ENCODE data around the gene EYA2. TPM values are rescaled to one million over a fixed set of nuclear protein-coding genes. Genes with fewer than 3 reads are reported as not detected.

The EYA2 gene
- total and polyA plus RNA-seq, 2 donors (not counting 3 experiments of a cell fraction or from before 2014, with no cell fraction given) = not detected

GRCh38 chr20:46900826-46901225, 6.2 kb downstream of the EYA2 start:
- FAIRE-seq (no peak), DNase-seq (ENCODE audit: low read depth, low spot score) (no peak)
- Histone ChIP-seq H3K79me2 (ENCODE audit: control insufficient read depth, insufficient read depth, low read length) (no peaks in the 10 kb centered on the region), H3K27ac (ENCODE audit: insufficient read depth, low read depth, low read length) (no peak overlapping the region), H4K20me1 (replicated peaks; ENCODE audit: control insufficient read depth, extremely low read depth, insufficient read depth, low read length) (no peaks in the 10 kb centered on the region), H3K9me1 (replicated peaks; ENCODE audit: control insufficient read depth, extremely low read depth, insufficient read depth, low read length) (no peaks in the 10 kb centered on the region), H3K4me3 (replicated peaks in 1 of 3; ENCODE audit: insufficient read depth in 1 of 3, low read depth in 1 of 3, low read length in 3 of 3) (no peak overlapping the region), H3K4me1 (ENCODE audit: control insufficient read depth, extremely low read depth, insufficient read depth, low read length) (no peaks in the 10 kb centered on the region), H3K9me3 (replicated peaks; ENCODE audit: control insufficient read depth, insufficient read depth, low read length) (no peaks in the 10 kb centered on the region), H3K4me2 (ENCODE audit: insufficient read depth, low read length) (no peak overlapping the region), H3K36me3 (ENCODE audit: control insufficient read depth in 2 of 2, extremely low read depth in 1 of 2, insufficient read depth in 2 of 2, low read length in 2 of 2) (no peaks in the 10 kb centered on the region), H3K27me3 (ENCODE audit: control insufficient read depth in 2 of 2, insufficient read depth in 2 of 2, low read length in 2 of 2) (peaks cover 12 to 15% of the 10 kb centered on the region in 2 experiments), H3K9ac (replicated peaks; ENCODE audit: extremely low read depth, insufficient read depth, low read length) (no peak overlapping the region), H2AFZ (ENCODE audit: low read depth, low read length) (no peak overlapping the region)
- intact Hi-C loops (cut with micrococcal nuclease) = no loop called here
- no TSS peak for BruUV-seq (replicated peaks)
- TF ChIP-seq GATA2 (IDR thresholded peaks at IDR 0.05; ENCODE audit: insufficient read depth, insufficient read length, low read depth, low read length) = no peak
- no peak for TF ChIP-seq FOS (IDR thresholded peaks at IDR 0.05; ENCODE audit: borderline replicate concordance, insufficient read depth, low read length)
- TF ChIP-seq POLR2A (IDR thresholded peaks at IDR 0.05; ENCODE audit: low read depth, low read length) = no peak
- TF ChIP-seq MYC (IDR thresholded peaks at IDR 0.05; ENCODE audit: low read depth, low read length) = no peak
- TF ChIP-seq MAX (IDR thresholded peaks at IDR 0.05; ENCODE audit: insufficient read depth, insufficient read length) = no peak
- no peak for TF ChIP-seq JUN (IDR thresholded peaks at IDR 0.05; ENCODE audit: borderline replicate concordance, insufficient read depth, insufficient read length, low read depth)
- TF ChIP-seq CTCF (IDR thresholded peaks at IDR 0.05; ENCODE audit: extremely low read depth in 1 of 2, insufficient read depth in 1 of 2, low read depth in 1 of 2, low read length in 2 of 2) = no peak
- TF ChIP-seq POLR2AphosphoS5 (IDR thresholded peaks at IDR 0.05; ENCODE audit: insufficient read depth, low read depth, low read length) = no peak
- no peak for TF ChIP-seq EZH2 (IDR thresholded peaks at IDR 0.05; ENCODE audit: borderline replicate concordance, low read depth, low read length, severe bottlenecking)
- ChIA-PET CTCF (no interaction called here), POLR2A (no interaction called here)
- dilution Hi-C loops (cut with MboI; ENCODE audit: extremely low pct_ligation_motif_present, low sequenced_read_pairs) = no loop called here

Measured in endothelial cell of umbilical vein (primary cell).